ENCODE data around the gene CHST15.

The CHST15 gene

GRCh38 chr10:124052561-124052960, 40.8 kb downstream of the CHST15 start:
- Histone ChIP-seq H2AFZ (ENCODE audit: low read length) (no peak overlapping the region), H3K9ac (ENCODE audit: low read depth, low read length, poor library complexity, severe bottlenecking) (no peak overlapping the region), H3K9me3 (ENCODE audit: insufficient read depth, low read depth, low read length) (no peaks in the 10 kb centered on the region), H3K27me3 (ENCODE audit: insufficient read depth, low read length, poor library complexity, severe bottlenecking) (no peaks in the 10 kb centered on the region), H3K4me3 (ENCODE audit: low read length, poor library complexity, severe bottlenecking) (no peak overlapping the region), H3K36me3 (ENCODE audit: insufficient read depth, low read length) (no peaks in the 10 kb centered on the region), H3K79me2 (ENCODE audit: insufficient read depth, low read length) (no peaks in the 10 kb centered on the region), H3K4me1 (ENCODE audit: insufficient read depth, low read length, poor library complexity, severe bottlenecking) (peaks cover 5% of the 10 kb centered on the region), H4K20me1 (ENCODE audit: insufficient read depth, low read length, poor library complexity, severe bottlenecking) (no peaks in the 10 kb centered on the region), H3F3A (ENCODE audit: low read depth) (no peaks in the 10 kb centered on the region), H3K4me2 (ENCODE audit: low read depth, low read length, poor library complexity, severe bottlenecking) (no peak overlapping the region), H3K9me2 (replicated peaks; ENCODE audit: low read depth, low read length) (no peaks in the 10 kb centered on the region)
- no peak for TF ChIP-seq CTCF (conservative IDR thresholded peaks at IDR 0.05; ENCODE audit: low read length)
- TF ChIP-seq EZH2phosphoT487 (IDR thresholded peaks at IDR 0.05; ENCODE audit: borderline replicate concordance) = no peak

- Histone ChIP-seq H3K4me1 (ENCODE audit: insufficient read depth, low read length, poor library complexity, severe bottlenecking) (peaks cover 5% of the 10 kb centered on the region), H2AFZ (ENCODE audit: low read length) (no peak overlapping the region), H3K36me3 (ENCODE audit: insufficient read depth, low read length) (no peaks in the 10 kb centered on the region), H3K9me3 (ENCODE audit: insufficient read depth, low read depth, low read length) (no peaks in the 10 kb centered on the region), H3K79me2 (ENCODE audit: insufficient read depth, low read length) (no peaks in the 10 kb centered on the region), H3K27me3 (ENCODE audit: insufficient read depth, low read length, poor library complexity, severe bottlenecking) (no peaks in the 10 kb centered on the region), H4K20me1 (ENCODE audit: insufficient read depth, low read length, poor library complexity, severe bottlenecking) (no peaks in the 10 kb centered on the region), H3K4me3 (ENCODE audit: low read length, poor library complexity, severe bottlenecking) (no peak overlapping the region), H3K9me2 (replicated peaks; ENCODE audit: low read depth, low read length) (no peaks in the 10 kb centered on the region), H3K4me2 (ENCODE audit: low read depth, low read length, poor library complexity, severe bottlenecking) (no peak overlapping the region), H3K9ac (ENCODE audit: low read depth, low read length, poor library complexity, severe bottlenecking) (no peak overlapping the region), H3F3A (ENCODE audit: low read depth) (no peaks in the 10 kb centered on the region)
- TF ChIP-seq CTCF (conservative IDR thresholded peaks at IDR 0.05; ENCODE audit: low read length) (no peak), EZH2phosphoT487 (IDR thresholded peaks at IDR 0.05; ENCODE audit: borderline replicate concordance) (no peak)
Observed at GRCh38 chr10:124050021-124051015, 43.1 kb downstream of the CHST15 start.

- no peaks in the 10 kb centered on the region for H3K36me3 ChIP-seq (ENCODE audit: insufficient read depth, low read length)
- TF ChIP-seq CTCF (conservative IDR thresholded peaks at IDR 0.05; ENCODE audit: low read length) (no peak), EZH2phosphoT487 (IDR thresholded peaks at IDR 0.05; ENCODE audit: borderline replicate concordance) (no peak)
- no peak overlapping the region for H3K4me2 ChIP-seq (ENCODE audit: low read depth, low read length, poor library complexity, severe bottlenecking)
- H2AFZ ChIP-seq (ENCODE audit: low read length) = no peak overlapping the region
- no peaks in the 10 kb centered on the region for H3K79me2 ChIP-seq (ENCODE audit: insufficient read depth, low read length)
- H3K9ac ChIP-seq (ENCODE audit: low read depth, low read length, poor library complexity, severe bottlenecking) = no peak overlapping the region
- H3F3A ChIP-seq (ENCODE audit: low read depth) = no peaks in the 10 kb centered on the region
- no peak overlapping the region for H3K4me3 ChIP-seq (ENCODE audit: low read length, poor library complexity, severe bottlenecking)
- H3K9me3 ChIP-seq (ENCODE audit: insufficient read depth, low read depth, low read length) = no peaks in the 10 kb centered on the region
- peaks cover 5% of the 10 kb centered on the region for H3K4me1 ChIP-seq (ENCODE audit: insufficient read depth, low read length, poor library complexity, severe bottlenecking)
- H3K27me3 ChIP-seq (ENCODE audit: insufficient read depth, low read length, poor library complexity, severe bottlenecking) = no peaks in the 10 kb centered on the region
- H4K20me1 ChIP-seq (ENCODE audit: insufficient read depth, low read length, poor library complexity, severe bottlenecking) = no peaks in the 10 kb centered on the region
- no peaks in the 10 kb centered on the region for H3K9me2 ChIP-seq (replicated peaks; ENCODE audit: low read depth, low read length)
Observed at GRCh38 chr10:124049484-124049883, 43.9 kb downstream of the CHST15 start.

Measured in Loucy (cell line).